GM12874 (cell line): ENCODE measurements around the gene CFAP46.

Experiments
- CTCF ChIP-seq: IDR thresholded peaks from 2 replicates; pipeline ENCODE4 v1.5.1; 2011; ENCODE audit warnings: low read depth, mild to moderate bottlenecking, control low read depth, low read length, moderate library complexity; ENCODE audit not compliant: insufficient read depth

Gene CFAP46

GRCh38 chr10:132904181-132904813 is 38.1 kb downstream of the CFAP46 start:
- TF ChIP-seq CTCF = peak; percentile 68

GRCh38 chr10:132901351-132901750 is 41.0 kb downstream of the CFAP46 start:
- no peak for TF ChIP-seq CTCF

- no peak for TF ChIP-seq CTCF
Measured at GRCh38 chr10:132900211-132900756, 42.1 kb downstream of the CFAP46 start.

- TF ChIP-seq CTCF = no peak
Measured at GRCh38 chr10:132899751-132900065, 42.7 kb downstream of the CFAP46 start.

GRCh38 chr10:132899054-132899750 is 43.2 kb downstream of the CFAP46 start:
- TF ChIP-seq CTCF = no peak

GRCh38 chr10:132898391-132899053 is 43.8 kb downstream of the CFAP46 start:
- TF ChIP-seq CTCF = no peak
